Activated CD8-positive, alpha-beta memory T cell treated with anti-CD3 and anti-CD28 coated beads, Interleukin-2, amount 50 U/mL, for 4 hours (primary cell): Measurements from ENCODE around the gene FTSJ3.
"Not testable (repeated sequence)": the region's sequence is repeated elsewhere in the genome, so short reads cannot be mapped to it uniquely, and the experiment has no call there.

Experiments used
- DNase-seq: peaks from one replicate; pipeline ENCODE4 v3.0.0-alpha.2; 2020

FTSJ3 gene

GRCh38 chr17:63843387-63843888, 16.0 kb upstream of the FTSJ3 start:
- not testable (repeated sequence) for DNase-seq

- DNase-seq, result peak; percentile 99
Observed at GRCh38 chr17:63842540-63843386, 15.3 kb upstream of the FTSJ3 start, which contains the start of gene SMARCD2. TSS of gene SMARCD2 (minus strand) at chr17:63842685. CDS start at chr17:63842674, 11 bp downstream.

- no peak for DNase-seq
Observed at GRCh38 chr17:63842173-63842539, 14.7 kb upstream of the FTSJ3 start.

- no peak for DNase-seq
Observed at GRCh38 chr17:63841350-63842172, 14.1 kb upstream of the FTSJ3 start.

GRCh38 chr17:63840591-63841349, 13.3 kb upstream of the FTSJ3 start:
- DNase-seq, result no peak

- no peak for DNase-seq
Observed at GRCh38 chr17:63838631-63839171, 11.2 kb upstream of the FTSJ3 start.

- no peak for DNase-seq
Observed at GRCh38 chr17:63837962-63838600, 10.6 kb upstream of the FTSJ3 start.

- no peak for DNase-seq
Observed at GRCh38 chr17:63837480-63837879, 10.0 kb upstream of the FTSJ3 start.

GRCh38 chr17:63836811-63837210, 9.3 kb upstream of the FTSJ3 start:
- DNase-seq, result no peak

- no peak for DNase-seq
Observed at GRCh38 chr17:63835167-63835720, 7.8 kb upstream of the FTSJ3 start.

GRCh38 chr17:63834431-63835166, 7.1 kb upstream of the FTSJ3 start:
- peak; percentile 57 for DNase-seq

GRCh38 chr17:63833741-63834373, 6.4 kb upstream of the FTSJ3 start:
- DNase-seq, result no peak

- no peak for DNase-seq
Observed at GRCh38 chr17:63833026-63833740, 5.7 kb upstream of the FTSJ3 start.

GRCh38 chr17:63832455-63832854, 5.0 kb upstream of the FTSJ3 start:
- no peak for DNase-seq

- DNase-seq, result no peak
Observed at GRCh38 chr17:63832014-63832413, 4.6 kb upstream of the FTSJ3 start.

- no peak for DNase-seq
Observed at GRCh38 chr17:63831505-63831904, 4.0 kb upstream of the FTSJ3 start.

GRCh38 chr17:63830904-63831491, 3.5 kb upstream of the FTSJ3 start:
- no peak for DNase-seq

- no peak for DNase-seq
Observed at GRCh38 chr17:63830278-63830677, 2.8 kb upstream of the FTSJ3 start.

GRCh38 chr17:63828936-63829335, 1.5 kb upstream of the FTSJ3 start:
- DNase-seq, result no peak
